GM18511 (cell line): Measurements from ENCODE around the gene ZNF785.
"Not testable (repeated sequence)": the region's sequence is repeated elsewhere in the genome, so short reads cannot be mapped to it uniquely, and the experiment has no call there.

Source experiments
- ATAC-seq: cut with Tn5 transposase; IDR thresholded peaks from one replicate; pipeline ENCODE4 v1.9.1; 2021; ENCODE audit warnings: mild to moderate bottlenecking, moderate library complexity; ENCODE audit not compliant: unreplicated experiment

The ZNF785 gene

DNA sequence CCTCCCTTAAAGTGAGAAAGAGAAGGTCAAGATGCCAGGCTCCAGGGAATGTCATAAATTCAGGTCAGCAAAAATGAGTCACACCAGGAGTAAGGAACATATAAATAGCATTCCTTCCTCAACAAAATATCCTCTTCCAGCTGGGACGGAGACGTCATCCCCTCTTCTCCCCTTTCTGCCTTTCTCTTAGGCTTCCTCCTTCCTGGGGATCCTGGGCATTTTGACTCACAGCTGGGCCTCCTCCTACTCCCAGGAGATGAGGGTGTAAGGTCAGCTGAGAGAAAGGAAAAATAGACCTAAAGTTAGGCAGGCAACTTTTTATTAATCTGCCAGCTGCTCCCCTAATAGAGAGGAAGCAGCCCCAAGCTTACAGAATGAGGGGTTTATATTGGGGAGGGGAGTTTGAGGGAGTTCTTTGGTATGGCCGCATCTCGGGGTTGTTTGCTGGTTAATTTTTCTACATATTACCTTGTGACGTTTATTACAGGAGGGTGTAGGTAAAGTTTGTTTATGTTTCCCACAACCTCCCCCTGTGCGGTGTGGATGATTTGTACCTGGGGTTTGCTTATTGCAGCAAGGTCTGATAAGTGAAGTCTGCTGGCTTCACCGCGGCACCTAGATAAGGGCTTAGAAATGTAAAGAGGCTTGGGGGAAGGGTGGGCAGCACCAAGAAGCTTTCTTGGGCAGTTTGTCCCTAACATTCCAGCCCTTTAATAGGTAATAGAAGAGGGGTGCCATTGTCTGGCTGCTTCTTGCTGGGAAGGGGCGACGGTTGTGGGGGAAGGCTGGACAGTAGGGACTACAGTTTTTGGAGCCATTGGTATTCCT is 43.8 kb downstream of the ZNF785 start:
- no peak for ATAC-seq

DNA sequence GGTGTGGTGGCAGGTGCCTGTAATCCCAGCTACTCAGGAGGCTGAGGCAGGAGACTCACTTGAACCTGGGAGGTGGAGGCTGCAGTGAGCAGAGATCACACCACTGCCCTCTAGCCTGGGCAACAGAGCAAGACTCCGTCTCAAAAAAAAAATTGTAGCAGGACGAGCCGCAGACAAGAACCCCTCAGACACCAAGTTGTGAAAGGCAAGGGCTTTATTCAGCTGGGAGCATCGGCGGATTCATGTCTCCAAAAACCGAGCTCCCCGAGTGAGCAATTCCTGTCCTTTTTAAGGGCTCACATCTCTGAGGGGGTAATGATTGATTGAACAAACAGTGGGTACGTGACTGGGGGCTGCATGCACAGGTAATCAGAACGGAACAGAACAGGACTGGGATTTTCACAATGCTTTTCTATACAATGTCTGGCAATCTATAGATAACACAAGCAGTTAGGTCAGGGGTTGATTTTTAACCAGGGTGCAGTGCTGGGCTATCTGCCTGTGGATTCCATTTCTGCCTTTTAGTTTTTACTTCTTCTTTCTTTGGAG is 44.5 kb downstream of the ZNF785 start:
- ATAC-seq: not testable (repeated sequence)

DNA sequence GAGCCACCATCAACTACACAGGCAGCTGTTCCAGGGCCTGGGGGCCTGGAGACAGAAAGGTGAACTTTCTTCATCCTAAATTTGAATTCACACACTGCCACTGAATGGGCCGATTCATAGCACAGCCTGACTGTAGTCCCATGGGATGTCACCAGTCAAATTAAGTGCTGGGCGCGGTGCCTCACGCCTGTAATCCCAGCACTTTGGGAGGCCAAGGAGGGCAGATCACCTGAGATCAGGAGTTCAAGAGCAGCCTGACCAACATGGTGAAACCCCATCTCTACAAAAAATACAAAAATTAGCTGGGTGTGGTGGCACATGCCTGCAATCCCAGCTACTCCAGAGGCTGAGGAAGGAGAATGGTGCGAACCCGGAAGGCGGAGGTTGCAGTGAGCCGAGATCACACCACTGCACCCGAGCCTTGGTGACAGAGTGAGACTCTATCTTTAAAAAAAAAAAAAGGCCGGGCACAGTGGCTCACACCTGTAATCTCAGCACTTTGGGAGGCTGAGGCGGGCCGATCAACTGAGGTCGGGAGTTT is 45.4 kb downstream of the ZNF785 start:
- not testable (repeated sequence) for ATAC-seq

DNA sequence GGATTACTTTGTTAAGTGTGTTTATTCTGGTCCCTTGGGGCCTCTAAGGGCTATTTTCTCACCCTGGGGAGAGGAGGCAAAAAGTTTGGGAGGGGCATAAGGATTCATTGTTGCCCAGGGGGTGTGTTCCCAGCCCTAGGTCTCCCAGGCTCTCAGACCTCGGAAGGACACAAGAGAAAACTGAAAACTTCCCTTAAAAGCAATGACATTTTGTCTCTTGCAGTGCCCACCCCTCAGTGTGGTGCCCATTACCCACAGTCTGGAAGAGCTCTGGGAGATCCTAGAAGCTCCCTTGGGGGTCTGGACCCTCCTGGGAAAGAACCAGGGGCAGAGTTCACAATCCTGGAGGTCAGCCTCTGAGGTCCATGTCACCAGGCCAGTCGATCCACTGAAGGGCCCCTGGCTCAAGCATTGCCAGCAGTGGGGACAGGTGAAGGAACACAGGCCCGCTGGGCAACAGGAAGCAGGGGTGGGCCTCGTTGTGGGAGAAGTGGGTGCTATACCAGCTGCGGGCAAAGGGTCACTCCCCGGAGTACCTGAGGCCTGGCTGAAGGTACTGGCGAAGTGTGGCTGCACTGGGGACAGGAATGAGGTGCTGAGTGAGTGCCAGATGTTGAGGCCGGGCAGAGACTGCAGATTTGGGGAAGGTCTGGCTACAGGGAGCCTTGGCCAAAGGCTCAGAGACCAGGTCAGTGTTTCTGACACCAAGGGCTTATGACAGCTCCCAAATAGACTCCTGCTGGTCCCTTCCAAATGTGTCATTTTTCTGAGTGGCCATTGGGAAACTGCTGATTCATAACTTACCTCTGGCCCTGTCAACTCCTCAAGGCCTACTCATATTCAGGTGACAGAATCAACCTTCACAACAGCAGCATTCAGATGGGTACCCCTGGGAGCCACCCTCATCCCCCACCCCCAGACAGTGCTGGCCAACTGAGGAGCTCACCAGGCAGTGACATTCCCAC is 46.2 kb downstream of the ZNF785 start:
- ATAC-seq: no peak

DNA sequence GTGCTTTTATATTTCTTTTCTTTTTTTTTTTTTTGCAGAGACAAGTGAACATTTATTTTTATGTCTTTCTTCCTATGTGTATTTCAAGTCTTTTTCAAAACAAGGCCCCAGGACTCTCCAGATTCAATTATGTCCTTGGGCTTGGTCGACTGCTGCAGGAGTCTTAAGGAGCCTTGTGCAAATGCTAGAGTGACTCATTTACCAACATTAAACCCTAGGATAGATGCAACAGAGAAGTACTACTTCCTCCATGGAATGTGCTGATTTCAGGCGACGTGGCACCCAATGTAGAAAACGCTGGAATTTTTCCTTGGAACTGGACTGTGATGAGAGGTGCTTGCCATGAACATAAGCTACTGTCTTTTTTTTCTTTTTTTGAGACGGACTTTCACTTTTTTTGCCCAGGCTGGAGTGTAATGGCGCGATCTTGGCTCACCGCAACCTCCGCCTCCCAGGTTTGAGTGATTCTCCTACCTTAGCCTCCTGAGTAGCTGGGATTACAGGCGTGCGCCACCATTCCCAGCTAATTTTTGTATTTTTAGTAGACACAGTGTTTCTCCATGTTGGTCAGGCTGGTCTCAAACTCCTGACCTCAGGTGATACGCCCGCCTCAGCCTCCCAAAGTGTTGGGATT is 49.0 kb downstream of the ZNF785 start:
- ATAC-seq: not testable (repeated sequence)

DNA sequence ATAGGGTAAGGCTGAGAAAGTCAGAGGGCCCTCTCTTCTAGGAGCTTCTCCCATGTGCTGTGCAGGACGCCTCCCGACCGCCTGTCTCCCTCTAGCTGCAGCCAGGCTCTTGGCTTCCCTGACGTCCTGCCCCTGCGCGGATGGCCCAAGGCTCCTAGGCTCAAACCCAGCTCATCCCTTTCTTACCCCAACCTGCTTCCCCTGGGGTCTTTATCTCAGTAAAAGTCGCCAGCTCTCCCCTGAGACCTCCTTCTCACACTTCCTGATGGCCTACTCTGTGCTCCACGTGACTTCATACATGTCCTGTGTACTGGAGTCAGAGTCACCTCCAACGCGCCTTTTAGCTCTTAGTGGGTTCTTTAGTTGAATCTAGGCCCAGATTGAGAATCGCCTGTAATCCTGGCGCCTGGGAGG is 49.7 kb downstream of the ZNF785 start:
- peak; percentile 47 for ATAC-seq

DNA sequence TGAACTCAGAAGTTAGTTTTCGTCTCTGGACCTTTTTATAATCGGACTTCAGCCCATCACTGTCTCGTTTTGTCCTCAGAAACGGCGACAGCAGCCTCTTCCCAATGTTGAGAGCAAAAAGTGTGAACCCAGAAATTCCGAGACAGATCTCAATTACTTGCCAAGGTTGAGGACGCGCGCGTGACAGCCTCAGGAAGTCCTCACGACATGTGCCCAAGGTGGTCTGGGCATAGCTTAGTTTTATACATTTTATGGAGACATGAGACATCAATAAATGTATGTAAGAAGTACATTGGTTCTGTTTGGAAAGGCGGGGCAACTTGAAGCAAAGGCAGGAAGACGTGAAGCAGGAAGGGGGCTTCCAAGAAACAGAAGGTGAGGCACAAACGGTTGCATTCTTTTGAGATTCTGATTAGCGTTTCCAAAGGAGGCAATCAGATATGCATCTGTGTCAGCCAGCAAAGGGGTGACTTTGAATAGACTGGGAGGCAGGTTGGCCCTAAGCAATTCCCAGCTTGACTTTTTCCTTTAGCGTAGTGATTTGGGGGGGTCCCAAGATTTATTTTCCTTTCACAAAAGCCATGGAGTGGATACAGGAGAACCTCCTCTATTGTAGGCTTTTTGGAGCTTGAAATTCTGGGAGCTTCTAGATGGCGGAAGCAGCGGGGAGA is 50.3 kb downstream of the ZNF785 start:
- ATAC-seq: peak; percentile 20

DNA sequence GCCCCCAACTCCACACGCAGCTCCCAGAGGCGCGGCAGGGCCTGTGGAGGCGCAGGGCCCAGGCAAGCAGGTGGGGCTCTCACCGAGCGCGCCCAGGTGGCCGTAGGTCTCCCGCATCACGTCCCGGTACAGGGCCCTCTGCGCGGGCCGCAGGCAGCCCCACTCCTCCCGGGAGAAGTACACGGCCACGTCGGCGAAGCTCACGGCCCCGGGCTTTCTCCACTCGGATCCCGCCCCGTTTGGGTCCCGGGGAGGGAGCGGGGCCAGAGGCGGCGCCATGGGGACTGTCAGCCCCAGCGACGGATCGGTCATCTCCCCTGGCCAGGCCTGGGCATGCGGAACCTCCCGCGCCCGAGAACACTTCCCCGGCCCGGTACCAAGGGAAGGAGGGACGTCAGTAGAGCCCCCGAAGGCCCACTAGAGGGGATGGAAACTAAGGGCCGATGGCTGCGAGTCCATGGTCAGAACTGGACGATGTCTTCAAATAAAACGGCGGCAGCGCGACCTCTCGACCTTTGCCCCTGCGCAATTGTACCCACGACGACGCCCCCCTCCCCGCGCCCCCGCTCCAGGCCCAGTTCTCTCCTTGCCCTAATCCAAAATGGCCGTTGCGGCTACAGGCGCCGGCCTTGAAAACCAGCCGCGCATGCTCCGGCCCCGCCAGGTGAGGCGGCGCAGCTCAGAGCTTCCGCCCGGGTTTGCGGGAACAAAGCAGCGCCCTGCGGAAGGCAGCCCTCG is 51.0 kb downstream of the ZNF785 start, which contains the start of gene ZNF747:
TSS of gene ZNF747 (minus strand) at position 491 of the 738 bp plus-strand sequence. CDS start at position 312, 179 bp downstream.
- peak; percentile 72 for ATAC-seq

DNA sequence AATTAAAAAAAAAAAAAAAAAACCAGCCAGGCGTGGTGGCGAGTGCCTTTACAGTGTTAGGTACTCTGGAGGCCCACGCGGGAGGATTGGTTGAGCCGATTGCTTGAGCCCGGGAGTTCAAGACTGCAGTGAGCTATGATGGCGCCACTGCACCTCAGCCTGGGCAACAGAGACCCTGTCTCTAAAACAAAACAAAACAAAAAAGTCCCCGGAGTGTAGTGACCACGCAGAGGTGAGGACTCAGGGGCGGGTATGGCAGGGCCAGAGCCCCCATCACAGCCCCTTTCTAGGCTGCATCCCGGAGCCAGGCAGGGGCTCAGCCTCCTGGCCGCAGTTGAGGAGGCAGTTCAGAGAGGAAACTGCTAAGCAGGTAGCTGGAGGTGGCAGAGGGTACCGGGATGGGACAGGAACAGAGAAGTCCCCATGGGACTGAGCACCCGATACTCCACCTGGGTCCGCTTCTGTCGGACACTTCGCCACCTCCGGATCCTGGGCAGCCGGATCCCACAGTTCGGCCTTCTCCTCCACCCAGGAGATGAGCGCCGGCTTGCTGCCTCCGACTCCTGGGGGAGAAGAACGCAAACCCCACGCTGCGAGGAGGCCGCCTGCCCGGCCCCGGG is 51.6 kb downstream of the ZNF785 start:
- peak; percentile 17 for ATAC-seq

DNA sequence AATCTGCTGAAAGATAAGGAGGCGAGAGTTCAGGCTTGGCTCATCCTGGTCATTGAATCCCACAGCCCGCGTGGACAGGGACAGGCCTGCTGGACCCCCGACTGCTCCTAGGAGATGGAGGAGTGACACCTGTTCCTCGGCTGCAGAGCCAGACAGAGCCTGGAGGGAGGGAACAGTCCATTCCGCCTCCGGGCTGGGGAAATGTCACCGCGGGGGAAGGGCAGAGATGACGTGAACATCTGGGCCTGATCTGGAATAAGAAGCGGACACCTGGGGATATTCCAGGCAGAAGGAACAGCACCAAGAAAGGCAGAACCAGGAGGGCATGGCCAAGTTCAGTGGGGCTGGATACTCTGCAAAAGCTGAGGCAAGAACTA is 52.4 kb downstream of the ZNF785 start:
- no peak for ATAC-seq

DNA sequence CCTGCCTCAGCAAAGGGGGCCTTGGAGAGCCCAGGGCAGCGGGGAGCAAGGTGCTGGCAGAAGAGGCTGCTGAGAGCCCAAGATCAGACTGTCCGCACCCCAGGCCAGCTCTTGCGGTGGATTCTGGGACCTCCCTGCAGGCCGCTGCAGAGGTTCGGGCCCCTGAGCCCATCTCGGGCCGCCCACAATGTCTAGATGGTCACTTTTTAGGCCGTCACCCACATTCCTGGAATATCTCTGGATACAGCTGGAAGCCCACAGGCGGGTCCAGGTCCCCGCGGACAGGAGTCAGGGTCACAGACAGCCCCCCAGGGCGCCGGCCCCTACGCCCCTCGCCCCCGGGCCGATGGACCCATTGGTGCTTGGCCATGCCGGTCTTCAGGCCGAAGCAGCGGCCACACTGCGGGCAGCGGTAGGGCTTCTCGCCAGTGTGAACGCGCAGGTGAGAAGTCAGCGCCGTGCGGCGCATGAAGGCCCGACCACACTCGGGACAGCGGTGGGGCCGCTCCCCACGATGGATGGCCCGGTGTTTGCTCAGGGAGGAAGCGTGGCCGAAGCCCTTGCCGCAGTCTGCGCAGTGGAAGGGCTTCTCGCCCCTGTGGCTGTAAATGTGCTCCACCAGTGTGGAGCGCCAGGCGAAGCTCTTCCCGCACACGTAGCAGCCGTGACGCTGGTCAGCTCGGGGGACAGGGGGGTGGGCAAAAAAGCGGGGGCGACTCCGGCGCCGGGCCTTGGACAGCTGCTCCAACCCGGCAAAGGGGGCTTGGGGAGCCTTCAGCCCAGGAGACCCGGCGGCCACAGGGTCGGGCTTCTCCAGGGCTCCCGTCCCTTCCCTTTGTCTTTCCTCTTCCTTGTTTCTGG is 53.0 kb downstream of the ZNF785 start:
- ATAC-seq: no peak
